Stimulated activated naive CD8-positive, alpha-beta T cell treated with anti-CD3 and anti-CD28 coated beads, Interleukin-15, amount 100 ng/mL, for 72 hours (primary cell): ENCODE results near the gene MIR17HG.
"Not testable (repeated sequence)": the region's sequence is repeated elsewhere in the genome, so short reads cannot be mapped to it uniquely, and the experiment has no call there.

Experiments
- ATAC-seq: fragments of 150-1000 bp; cut with Tn5 transposase; 2 replicates; pipeline ENCODE4 v1.10.0; 2021; ENCODE audit warnings: mild to moderate bottlenecking, moderate library complexity
- DNase-seq, 2 donors: peaks; one replicate each; pipeline ENCODE4 v3.0.0; 2021 to 2022
- H3K27ac Mint-ChIP-seq, 2 donors: one replicate each; pipeline ENCODE4 v1.8.0; 2022; ENCODE audit warnings: mild to moderate bottlenecking in 2 of 2, mixed read lengths in 2 of 2, moderate library complexity in 2 of 2
- H3K27me3 Mint-ChIP-seq: one replicate; pipeline ENCODE4 v1.8.0; 2022; ENCODE audit warnings: mixed read lengths
- H3K4me1 Mint-ChIP-seq: one replicate; pipeline ENCODE4 v1.8.0; 2022; ENCODE audit warnings: mild to moderate bottlenecking, mixed read lengths
- H3K4me3 Mint-ChIP-seq, 2 donors: one replicate each; pipeline ENCODE4 v1.8.0; 2022; ENCODE audit warnings: mild to moderate bottlenecking in 2 of 2, mixed read lengths in 2 of 2, moderate library complexity in 1 of 2
- H3K9me3 Mint-ChIP-seq, 2 donors: one replicate each; pipeline ENCODE4 v1.8.0; 2022; ENCODE audit warnings: mixed read lengths in 2 of 2

Gene MIR17HG

DNA sequence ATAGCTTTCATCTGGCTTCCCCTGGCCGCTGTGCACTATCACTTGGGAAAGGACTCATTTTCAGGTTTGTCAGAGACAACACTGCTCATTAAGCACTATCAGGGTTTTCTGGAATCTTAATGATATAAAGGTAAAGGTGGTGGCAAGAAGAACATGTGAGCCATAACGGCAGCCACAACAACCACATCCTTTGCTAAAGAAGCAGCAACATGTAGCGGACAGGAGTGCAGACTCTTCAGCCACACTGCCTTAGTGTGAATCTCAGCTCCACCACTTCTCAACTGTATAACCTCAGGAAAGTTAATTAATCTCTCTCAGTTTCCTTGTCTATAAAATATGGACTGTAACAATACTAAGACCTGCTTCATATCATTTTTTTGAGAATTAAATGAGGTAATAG is 24.1 kb upstream of the MIR17HG start:
- peaks cover 8% of the 10 kb centered on the region for H3K27me3 Mint-ChIP-seq
- ATAC-seq = peak; percentile 91

DNA sequence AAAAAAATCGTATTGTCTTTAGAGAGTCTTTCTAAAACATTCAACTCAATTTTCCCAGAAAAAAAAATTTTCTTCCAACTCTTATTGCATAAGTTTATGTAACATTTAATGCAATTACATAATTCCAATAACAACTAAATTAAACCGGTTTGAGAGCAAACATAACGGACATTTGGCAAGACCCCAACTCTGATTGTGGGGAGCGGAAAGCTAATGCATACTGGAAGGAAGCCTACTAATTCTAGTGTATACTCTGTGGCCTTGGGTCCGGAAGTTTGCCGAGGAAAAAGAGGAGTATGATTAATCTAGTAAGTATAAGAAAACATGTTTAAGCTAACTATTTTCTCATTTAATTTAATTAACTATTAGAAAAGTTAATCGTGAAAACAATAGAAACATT is 21.3 kb upstream of the MIR17HG start:
- Mint-ChIP-seq H3K9me3 (no peaks in the 10 kb centered on the region), H3K4me3 (no peak overlapping the region), H3K27ac (no peak overlapping the region), H3K27me3 (peaks cover 19% of the 10 kb centered on the region), H3K4me1 (peaks cover 13% of the 10 kb centered on the region)
- ATAC-seq = no peak
- no peak for DNase-seq

More for the DNA sequence above, 24.1 kb upstream of the MIR17HG start:
- Mint-ChIP-seq H3K27ac (no peak overlapping the region), H3K9me3 (no peaks in the 10 kb centered on the region), H3K4me1 (peaks cover 12% of the 10 kb centered on the region), H3K4me3 (no peak overlapping the region)
- no peak for DNase-seq

DNA sequence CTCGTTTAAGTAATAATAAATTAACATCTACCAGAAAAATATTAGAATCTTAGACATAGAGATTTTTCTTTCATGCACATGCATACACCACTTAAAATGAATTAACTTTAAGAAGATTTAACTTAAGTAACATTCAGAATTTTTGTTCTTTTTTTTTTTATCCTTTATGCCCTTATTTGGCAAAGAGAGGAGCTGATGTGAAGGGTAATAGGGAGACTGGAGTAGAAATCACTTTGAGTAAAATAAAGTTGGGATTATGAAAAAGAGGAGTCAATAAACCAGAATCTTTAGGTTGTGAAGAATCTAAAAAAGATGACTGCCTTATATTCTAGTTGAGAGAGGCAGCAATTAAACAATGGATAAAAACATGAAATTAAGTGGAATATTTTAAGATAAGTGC is 18.8 kb upstream of the MIR17HG start:
- no peak overlapping the region for H3K4me3 Mint-ChIP-seq
- H3K4me1 Mint-ChIP-seq = peaks cover 23% of the 10 kb centered on the region
- no peak for ATAC-seq
- no peak overlapping the region for H3K27ac Mint-ChIP-seq
- peaks cover 5 to 8% of the 10 kb centered on the region in 2 donors for H3K9me3 Mint-ChIP-seq
- peaks cover 19% of the 10 kb centered on the region for H3K27me3 Mint-ChIP-seq
- DNase-seq = no peak

GRCh38 chr13:91329733-91330132 is 17.8 kb upstream of the MIR17HG start:
- H3K9me3 Mint-ChIP-seq = peaks cover 5 to 8% of the 10 kb centered on the region in 2 donors
- DNase-seq = no peak
- peaks cover 31% of the 10 kb centered on the region for H3K4me1 Mint-ChIP-seq
- H3K4me3 Mint-ChIP-seq = no peak overlapping the region
- no peak for ATAC-seq
- H3K27me3 Mint-ChIP-seq = peaks cover 19% of the 10 kb centered on the region
- no peak overlapping the region for H3K27ac Mint-ChIP-seq

GRCh38 chr13:91331047-91331915 is 16.2 kb upstream of the MIR17HG start:
- Mint-ChIP-seq H3K4me3 (peak overlapping the region; percentile 65 to 76), H3K27ac (peak overlapping the region; percentile 50 to 91), H3K4me1 (peaks cover 31% of the 10 kb centered on the region), H3K27me3 (peaks cover 19% of the 10 kb centered on the region), H3K9me3 (peaks cover 5 to 8% of the 10 kb centered on the region in 2 donors)
- ATAC-seq (peak; percentile 83), DNase-seq (no peak)

- DNase-seq (no peak), ATAC-seq (no peak)
- peaks cover 32% of the 10 kb centered on the region for H3K4me1 Mint-ChIP-seq
- peak overlapping the region; percentile 56 to 97 for H3K4me3 Mint-ChIP-seq
- peak overlapping the region in 1 of 2 donors; percentile 95 for H3K27ac Mint-ChIP-seq
- peaks cover 0 to 7% of the 10 kb centered on the region in 2 donors for H3K9me3 Mint-ChIP-seq
- H3K27me3 Mint-ChIP-seq = no peaks in the 10 kb centered on the region
These were observed 1.4 kb upstream of the MIR17HG start for GRCh38 chr13:91346062-91346461.

GRCh38 chr13:91346850-91347201 is 661 bp upstream of the MIR17HG start:
- ATAC-seq (peak; percentile 56), DNase-seq (peak in 1 of 2 donors; percentile 72)
- Mint-ChIP-seq H3K27ac (peak overlapping the region; percentile 95 to 99), H3K27me3 (no peaks in the 10 kb centered on the region), H3K4me3 (peak overlapping the region; percentile 97 to 100), H3K9me3 (peaks cover 0 to 3% of the 10 kb centered on the region in 2 donors), H3K4me1 (peaks cover 33% of the 10 kb centered on the region)

GRCh38 chr13:91347996-91348905 is 764 bp downstream of the MIR17HG start:
- Mint-ChIP-seq H3K9me3 (no peaks in the 10 kb centered on the region), H3K27me3 (no peaks in the 10 kb centered on the region), H3K27ac (peak overlapping the region in 1 of 2 donors; percentile 78), H3K4me3 (peak overlapping the region; percentile 62 to 70), H3K4me1 (peaks cover 30% of the 10 kb centered on the region)
- ATAC-seq = peak; percentile 62
- DNase-seq = peak; percentile 73 to 81

DNA sequence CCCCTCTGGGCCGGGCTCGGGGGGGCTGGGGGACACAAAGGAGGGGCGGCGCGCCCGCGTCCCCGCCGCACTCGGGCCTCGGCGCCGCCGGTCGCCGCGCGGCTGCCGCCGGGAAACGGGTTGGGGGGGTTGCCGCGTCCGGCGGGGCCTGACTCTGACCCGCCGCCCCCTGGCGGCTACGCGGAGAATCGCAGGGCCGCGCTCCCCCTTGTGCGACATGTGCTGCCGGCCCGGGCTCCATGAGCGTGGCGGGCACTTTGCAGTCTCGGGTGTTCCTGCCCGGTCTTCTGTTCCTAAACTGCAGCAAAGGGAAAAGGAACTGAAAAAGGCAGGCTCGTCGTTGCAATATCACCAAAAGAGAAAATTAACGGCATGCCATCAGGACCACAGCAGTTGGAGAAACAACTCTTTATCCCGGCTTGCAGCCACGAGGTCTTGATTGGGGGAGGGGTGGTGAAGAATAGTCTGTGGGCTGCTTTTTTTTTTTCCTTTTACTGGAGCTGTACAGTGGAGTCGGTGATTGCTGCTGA is 1.5 kb downstream of the MIR17HG start:
- H3K27me3 Mint-ChIP-seq = no peaks in the 10 kb centered on the region
- H3K27ac Mint-ChIP-seq = peak overlapping the region; percentile 88 to 98
- ATAC-seq (peak; percentile 66), DNase-seq (peak; percentile 92 to 93)
- peaks cover 32% of the 10 kb centered on the region for H3K4me1 Mint-ChIP-seq
- H3K9me3 Mint-ChIP-seq = no peaks in the 10 kb centered on the region
- H3K4me3 Mint-ChIP-seq = peak overlapping the region; percentile 95 to 96

DNA sequence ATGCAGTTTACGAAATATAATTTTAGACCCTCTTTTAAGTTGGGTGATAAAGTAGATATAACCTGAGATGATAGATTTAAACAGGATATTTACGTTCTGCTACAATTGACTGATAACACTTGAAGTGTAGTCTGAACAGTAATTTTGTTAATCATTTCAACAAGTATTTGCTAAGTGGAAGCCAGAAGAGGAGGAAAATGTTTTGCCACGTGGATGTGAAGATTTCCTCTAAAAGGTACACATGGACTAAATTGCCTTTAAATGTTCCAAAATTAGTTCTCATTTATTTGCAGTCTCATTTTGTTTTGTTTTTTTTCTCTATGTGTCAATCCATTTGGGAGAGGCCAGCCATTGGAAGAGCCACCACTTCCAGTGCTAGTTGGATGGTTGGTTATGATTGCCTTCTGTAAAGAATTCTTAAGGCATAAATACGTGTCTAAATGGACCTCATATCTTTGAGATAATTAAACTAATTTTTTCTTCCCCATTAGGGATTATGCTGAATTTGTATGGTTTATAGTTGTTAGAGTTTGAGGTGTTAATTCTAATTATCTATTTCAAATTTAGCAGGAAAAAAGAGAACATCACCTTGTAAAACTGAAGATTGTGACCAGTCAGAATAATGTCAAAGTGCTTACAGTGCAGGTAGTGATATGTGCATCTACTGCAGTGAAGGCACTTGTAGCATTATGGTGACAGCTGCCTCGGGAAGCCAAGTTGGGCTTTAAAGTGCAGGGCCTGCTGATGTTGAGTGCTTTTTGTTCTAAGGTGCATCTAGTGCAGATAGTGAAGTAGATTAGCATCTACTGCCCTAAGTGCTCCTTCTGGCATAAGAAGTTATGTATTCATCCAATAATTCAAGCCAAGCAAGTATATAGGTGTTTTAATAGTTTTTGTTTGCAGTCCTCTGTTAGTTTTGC is 2.8 kb downstream of the MIR17HG start:
- Mint-ChIP-seq H3K4me1 (peaks cover 39% of the 10 kb centered on the region), H3K4me3 (peak overlapping the region; percentile 95 to 96), H3K9me3 (no peaks in the 10 kb centered on the region), H3K27me3 (no peaks in the 10 kb centered on the region), H3K27ac (peak overlapping the region in 1 of 2 donors; percentile 33)
- ATAC-seq = no peak
- DNase-seq = no peak

DNA sequence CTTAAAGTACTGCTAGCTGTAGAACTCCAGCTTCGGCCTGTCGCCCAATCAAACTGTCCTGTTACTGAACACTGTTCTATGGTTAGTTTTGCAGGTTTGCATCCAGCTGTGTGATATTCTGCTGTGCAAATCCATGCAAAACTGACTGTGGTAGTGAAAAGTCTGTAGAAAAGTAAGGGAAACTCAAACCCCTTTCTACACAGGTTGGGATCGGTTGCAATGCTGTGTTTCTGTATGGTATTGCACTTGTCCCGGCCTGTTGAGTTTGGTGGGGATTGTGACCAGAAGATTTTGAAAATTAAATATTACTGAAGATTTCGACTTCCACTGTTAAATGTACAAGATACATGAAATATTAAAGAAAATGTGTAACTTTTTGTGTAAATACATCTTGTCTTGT is 3.6 kb downstream of the MIR17HG start:
- peak overlapping the region; percentile 95 to 96 for H3K4me3 Mint-ChIP-seq
- DNase-seq = no peak
- peak overlapping the region in 1 of 2 donors; percentile 87 for H3K27ac Mint-ChIP-seq
- ATAC-seq = no peak
- peaks cover 43% of the 10 kb centered on the region for H3K4me1 Mint-ChIP-seq
- no peaks in the 10 kb centered on the region for H3K9me3 Mint-ChIP-seq
- no peaks in the 10 kb centered on the region for H3K27me3 Mint-ChIP-seq

GRCh38 chr13:91351980-91352379 is 4.5 kb downstream of the MIR17HG start:
- H3K9me3 Mint-ChIP-seq = no peaks in the 10 kb centered on the region
- H3K27ac Mint-ChIP-seq = no peak overlapping the region
- H3K27me3 Mint-ChIP-seq = no peaks in the 10 kb centered on the region
- ATAC-seq (no peak), DNase-seq (no peak)
- H3K4me3 Mint-ChIP-seq = peak overlapping the region in 1 of 2 donors; percentile 95
- peaks cover 48% of the 10 kb centered on the region for H3K4me1 Mint-ChIP-seq

GRCh38 chr13:91352891-91353290 is 5.4 kb downstream of the MIR17HG start:
- H3K27me3 Mint-ChIP-seq, H3K27ac Mint-ChIP-seq, H3K9me3 Mint-ChIP-seq, ATAC-seq, DNase-seq: not testable (repeated sequence)
- peak overlapping the region in 1 of 2 donors; percentile 14 for H3K4me3 Mint-ChIP-seq
- H3K4me1 Mint-ChIP-seq = peaks cover 50% of the 10 kb centered on the region

DNA sequence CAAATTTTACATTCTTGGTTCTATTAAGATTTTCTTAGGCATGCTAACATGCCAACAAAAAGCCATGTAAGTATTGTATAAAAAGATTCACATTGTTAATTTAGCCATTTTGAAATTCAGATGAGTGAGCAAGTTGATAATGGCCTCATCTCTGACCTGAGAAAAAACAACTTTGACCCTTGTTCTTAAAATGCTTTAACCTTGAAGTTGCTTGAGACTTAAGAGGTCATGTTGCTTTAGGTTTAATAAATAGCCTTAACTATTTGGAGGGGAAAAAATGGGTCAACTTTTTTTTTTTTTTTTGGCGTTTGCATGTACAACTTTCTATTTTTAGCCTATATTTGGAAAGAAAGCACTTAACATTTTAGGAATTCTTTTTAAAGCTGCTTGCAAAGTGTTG is 6.0 kb downstream of the MIR17HG start:
- ATAC-seq = no peak
- DNase-seq = no peak
- Mint-ChIP-seq H3K4me1 (peaks cover 50% of the 10 kb centered on the region), H3K4me3 (peak overlapping the region in 1 of 2 donors; percentile 14), H3K9me3 (no peaks in the 10 kb centered on the region), H3K27me3 (no peaks in the 10 kb centered on the region), H3K27ac (no peak overlapping the region)
